Measurements from ENCODE around the gene CHCHD3.

Gene CHCHD3

GRCh38 chr7:133081599-133082389 lies at the start of gene CHCHD3:
TSS of gene CHCHD3 (minus strand) at chr7:133082090. CDS start at chr7:133081937, 153 bp downstream.
- Histone ChIP-seq H3K4me3 (ENCODE audit: low read length, poor library complexity, severe bottlenecking) (peak within 1 kb of the TSS; percentile 92), H3K4me1 (ENCODE audit: insufficient read depth, low read length, poor library complexity, severe bottlenecking) (peaks cover 34% of the 10 kb centered on the region), H3K9ac (ENCODE audit: low read depth, low read length, poor library complexity, severe bottlenecking) (peak within 1 kb of the TSS; percentile 80), H2AFZ (ENCODE audit: low read length) (peak within 1 kb of the TSS; percentile 95), H3K79me2 (ENCODE audit: insufficient read depth, low read length) (peaks cover 51% of the 10 kb centered on the region), H3K9me2 (replicated peaks; ENCODE audit: low read depth, low read length) (no peaks in the 10 kb centered on the region), H4K20me1 (ENCODE audit: insufficient read depth, low read length, poor library complexity, severe bottlenecking) (peaks cover 48% of the 10 kb centered on the region), H3F3A (ENCODE audit: low read depth) (no peaks in the 10 kb centered on the region), H3K27me3 (ENCODE audit: insufficient read depth, low read length, poor library complexity, severe bottlenecking) (no peaks in the 10 kb centered on the region), H3K9me3 (ENCODE audit: insufficient read depth, low read depth, low read length) (no peaks in the 10 kb centered on the region), H3K36me3 (ENCODE audit: insufficient read depth, low read length) (no peaks in the 10 kb centered on the region), H3K4me2 (ENCODE audit: low read depth, low read length, poor library complexity, severe bottlenecking) (peak within 1 kb of the TSS; percentile 96)
- TF ChIP-seq EZH2phosphoT487 (IDR thresholded peaks at IDR 0.05; ENCODE audit: borderline replicate concordance): no peak
- TF ChIP-seq CTCF (conservative IDR thresholded peaks at IDR 0.05; ENCODE audit: low read length): no peak

- H4K20me1 ChIP-seq (ENCODE audit: insufficient read depth, low read length, poor library complexity, severe bottlenecking): no peaks in the 10 kb centered on the region
- H3K9me2 ChIP-seq (replicated peaks; ENCODE audit: low read depth, low read length): no peaks in the 10 kb centered on the region
- no peak overlapping the region for H3K4me2 ChIP-seq (ENCODE audit: low read depth, low read length, poor library complexity, severe bottlenecking)
- H2AFZ ChIP-seq (ENCODE audit: low read length): no peak overlapping the region
- TF ChIP-seq EZH2phosphoT487 (IDR thresholded peaks at IDR 0.05; ENCODE audit: borderline replicate concordance): no peak
- H3K27me3 ChIP-seq (ENCODE audit: insufficient read depth, low read length, poor library complexity, severe bottlenecking): no peaks in the 10 kb centered on the region
- no peak overlapping the region for H3K9ac ChIP-seq (ENCODE audit: low read depth, low read length, poor library complexity, severe bottlenecking)
- H3K4me1 ChIP-seq (ENCODE audit: insufficient read depth, low read length, poor library complexity, severe bottlenecking): no peaks in the 10 kb centered on the region
- no peaks in the 10 kb centered on the region for H3F3A ChIP-seq (ENCODE audit: low read depth)
- H3K79me2 ChIP-seq (ENCODE audit: insufficient read depth, low read length): no peaks in the 10 kb centered on the region
- H3K9me3 ChIP-seq (ENCODE audit: insufficient read depth, low read depth, low read length): no peaks in the 10 kb centered on the region
- no peak overlapping the region for H3K4me3 ChIP-seq (ENCODE audit: low read length, poor library complexity, severe bottlenecking)
- H3K36me3 ChIP-seq (ENCODE audit: insufficient read depth, low read length): no peaks in the 10 kb centered on the region
Observed at GRCh38 chr7:133130166-133130565, 48.3 kb upstream of the CHCHD3 start.

- Histone ChIP-seq H3K9me2 (replicated peaks; ENCODE audit: low read depth, low read length) (no peaks in the 10 kb centered on the region), H3K27me3 (ENCODE audit: insufficient read depth, low read length, poor library complexity, severe bottlenecking) (no peaks in the 10 kb centered on the region), H3K9me3 (ENCODE audit: insufficient read depth, low read depth, low read length) (no peaks in the 10 kb centered on the region), H3K9ac (ENCODE audit: low read depth, low read length, poor library complexity, severe bottlenecking) (no peak overlapping the region), H3F3A (ENCODE audit: low read depth) (no peaks in the 10 kb centered on the region), H3K4me2 (ENCODE audit: low read depth, low read length, poor library complexity, severe bottlenecking) (no peak overlapping the region), H3K4me1 (ENCODE audit: insufficient read depth, low read length, poor library complexity, severe bottlenecking) (no peaks in the 10 kb centered on the region), H2AFZ (ENCODE audit: low read length) (no peak overlapping the region), H3K36me3 (ENCODE audit: insufficient read depth, low read length) (no peaks in the 10 kb centered on the region), H3K4me3 (ENCODE audit: low read length, poor library complexity, severe bottlenecking) (no peak overlapping the region), H4K20me1 (ENCODE audit: insufficient read depth, low read length, poor library complexity, severe bottlenecking) (no peaks in the 10 kb centered on the region), H3K79me2 (ENCODE audit: insufficient read depth, low read length) (no peaks in the 10 kb centered on the region)
- TF ChIP-seq CTCF (conservative IDR thresholded peaks at IDR 0.05; ENCODE audit: low read length) (no peak), EZH2phosphoT487 (IDR thresholded peaks at IDR 0.05; ENCODE audit: borderline replicate concordance) (no peak)
Observed at GRCh38 chr7:133126422-133126821, 44.5 kb upstream of the CHCHD3 start.

- no peak for TF ChIP-seq EZH2phosphoT487 (IDR thresholded peaks at IDR 0.05; ENCODE audit: borderline replicate concordance)
- no peak for TF ChIP-seq CTCF (conservative IDR thresholded peaks at IDR 0.05; ENCODE audit: low read length)
- H3K36me3 ChIP-seq (ENCODE audit: insufficient read depth, low read length): no peaks in the 10 kb centered on the region
Observed at GRCh38 chr7:133124974-133125373, 43.1 kb upstream of the CHCHD3 start.

More at GRCh38 chr7:133124974-133125373, 43.1 kb upstream of the CHCHD3 start:
- Histone ChIP-seq H3K9me2 (replicated peaks; ENCODE audit: low read depth, low read length) (no peaks in the 10 kb centered on the region), H4K20me1 (ENCODE audit: insufficient read depth, low read length, poor library complexity, severe bottlenecking) (no peaks in the 10 kb centered on the region), H3K4me2 (ENCODE audit: low read depth, low read length, poor library complexity, severe bottlenecking) (no peak overlapping the region), H3K27me3 (ENCODE audit: insufficient read depth, low read length, poor library complexity, severe bottlenecking) (no peaks in the 10 kb centered on the region), H3K9ac (ENCODE audit: low read depth, low read length, poor library complexity, severe bottlenecking) (no peak overlapping the region), H3F3A (ENCODE audit: low read depth) (no peaks in the 10 kb centered on the region), H3K4me3 (ENCODE audit: low read length, poor library complexity, severe bottlenecking) (no peak overlapping the region), H3K9me3 (ENCODE audit: insufficient read depth, low read depth, low read length) (no peaks in the 10 kb centered on the region), H3K4me1 (ENCODE audit: insufficient read depth, low read length, poor library complexity, severe bottlenecking) (no peaks in the 10 kb centered on the region), H2AFZ (ENCODE audit: low read length) (no peak overlapping the region), H3K79me2 (ENCODE audit: insufficient read depth, low read length) (no peaks in the 10 kb centered on the region)
